ENCODE results near the gene CIZ1. TPM values are rescaled to one million over a fixed set of nuclear protein-coding genes. Genes with fewer than 3 reads are reported as not detected.

CIZ1 gene
- total and polyA plus RNA-seq, 9 of the 15 experiments (the other 6 are each of a cell fraction or from before 2014, with no cell fraction given): 6.6 to 329 (median 87.8) TPM

DNA sequence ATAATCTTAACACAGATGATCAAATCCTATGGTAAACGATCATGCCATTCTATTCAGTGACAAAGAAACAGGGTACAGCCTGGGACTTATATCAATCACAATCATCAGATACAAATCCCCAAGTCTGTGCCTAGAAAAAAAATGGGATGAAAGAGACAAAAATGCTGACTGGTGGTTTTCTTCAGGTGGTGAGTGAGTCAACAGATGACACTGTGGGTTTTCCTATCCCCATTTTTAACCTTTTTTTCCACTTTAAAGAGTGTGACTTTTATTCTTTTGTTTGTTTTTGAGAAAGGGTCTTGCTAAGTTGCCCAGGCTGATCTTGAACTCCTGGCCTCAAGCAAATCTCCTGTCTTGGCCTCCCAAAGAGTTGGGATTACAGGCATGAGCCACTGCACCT, 3.2 kb downstream of the CIZ1 start:
- Histone ChIP-seq H3K36me3 (ENCODE audit: control insufficient read depth, insufficient read depth, low read length) (peaks cover 66% of the 10 kb centered on the region), H2AFZ (ENCODE audit: low read depth, low read length) (no peak overlapping the region), H3K9ac (ENCODE audit: insufficient read depth in 1 of 2, low read depth in 2 of 2, low read length in 2 of 2) (no peak overlapping the region), H3K27me3 (ENCODE audit: control insufficient read depth in 2 of 2, insufficient read depth in 2 of 2, low read length in 2 of 2) (no peaks in the 10 kb centered on the region), H3K9me3 (replicated peaks; ENCODE audit: control insufficient read depth, insufficient read depth, low read depth, low read length) (no peaks in the 10 kb centered on the region), H3K27ac (ENCODE audit: extremely low read depth, low read depth, low read length) (no peak overlapping the region), H4K20me1 (replicated peaks; ENCODE audit: control insufficient read depth, insufficient read depth, low read length) (peaks cover 8% of the 10 kb centered on the region; the same call in 1 of the 2 replicates), H3K9me1 (ENCODE audit: control insufficient read depth, insufficient read depth, low read length) (peaks cover 7% of the 10 kb centered on the region), H3K4me3 (no peak overlapping the region), H3K4me2 (ENCODE audit: insufficient read depth, low read length) (no peak overlapping the region), H3K4me1 (replicated peaks in 1 of 2; ENCODE audit: control insufficient read depth in 2 of 2, insufficient read depth in 2 of 2, low read length in 2 of 2) (peaks cover 33 to 38% of the 10 kb centered on the region in 2 experiments), H3K79me2 (ENCODE audit: control insufficient read depth, insufficient read depth, low read length) (peaks cover 25% of the 10 kb centered on the region)
- TF ChIP-seq ZNF224 (CRISPR knock-in tag; IDR thresholded peaks at IDR 0.05) (no peak), MAFF (IDR thresholded peaks at IDR 0.05; ENCODE audit: low read length) (peak; percentile 99), NRF1 (conservative IDR thresholded peaks at IDR 0.05 in 1 of 2, IDR thresholded peaks at IDR 0.05 in 1 of 2) (no peak), ELF2 (CRISPR knock-in tag; IDR thresholded peaks at IDR 0.05) (no peak), ZNF324 (CRISPR knock-in tag; IDR thresholded peaks at IDR 0.05) (no peak), TRIM28 (IDR thresholded peaks at IDR 0.05) (no peak), RBM25 (IDR thresholded peaks at IDR 0.05; ENCODE audit: low read depth, low read length, severe bottlenecking) (peak; percentile 61), MAFK (IDR thresholded peaks at IDR 0.05; ENCODE audit: low read length) (peak; percentile 99)
- WGBS (ENCODE audit: insufficient coverage, low coverage, missing lambda C conversion rate): 76% methylated on average over 1 of the region's 1 CpG
- ChIA-PET CTCF (ENCODE audit: low intra/inter-chr PET ratio) (no interaction called here), POLR2A (interaction anchor here (0.8 to 7.6 kb wide), 7 partner anchors 10 to 479 kb away, joined by 3 to 78 read pairs (median 4); partner anchors contain the start of gene BBLN)
- FAIRE-seq (no peak), DNase-seq (ENCODE audit: extremely low read depth in 1 of 4, low spot score in 3 of 4) (peak in 1 of 4 experiments; percentile 54), ATAC-seq (no peak)
- in situ Hi-C loops (cut with MboI): no loop called here
- intact Hi-C loops (cut with micrococcal nuclease): no loop called here
- BruUV-seq (replicated peaks): no TSS peak

Measured in K562 (cell line).